ENCODE measurements around the gene SSB.
A peak's percentile ranks its signal among the peaks of the same experiment; 100 is the strongest.
"Not testable (repeated sequence)": the region's sequence is repeated elsewhere in the genome, so short reads cannot be mapped to it uniquely, and the experiment has no call there.

Gene SSB

DNA sequence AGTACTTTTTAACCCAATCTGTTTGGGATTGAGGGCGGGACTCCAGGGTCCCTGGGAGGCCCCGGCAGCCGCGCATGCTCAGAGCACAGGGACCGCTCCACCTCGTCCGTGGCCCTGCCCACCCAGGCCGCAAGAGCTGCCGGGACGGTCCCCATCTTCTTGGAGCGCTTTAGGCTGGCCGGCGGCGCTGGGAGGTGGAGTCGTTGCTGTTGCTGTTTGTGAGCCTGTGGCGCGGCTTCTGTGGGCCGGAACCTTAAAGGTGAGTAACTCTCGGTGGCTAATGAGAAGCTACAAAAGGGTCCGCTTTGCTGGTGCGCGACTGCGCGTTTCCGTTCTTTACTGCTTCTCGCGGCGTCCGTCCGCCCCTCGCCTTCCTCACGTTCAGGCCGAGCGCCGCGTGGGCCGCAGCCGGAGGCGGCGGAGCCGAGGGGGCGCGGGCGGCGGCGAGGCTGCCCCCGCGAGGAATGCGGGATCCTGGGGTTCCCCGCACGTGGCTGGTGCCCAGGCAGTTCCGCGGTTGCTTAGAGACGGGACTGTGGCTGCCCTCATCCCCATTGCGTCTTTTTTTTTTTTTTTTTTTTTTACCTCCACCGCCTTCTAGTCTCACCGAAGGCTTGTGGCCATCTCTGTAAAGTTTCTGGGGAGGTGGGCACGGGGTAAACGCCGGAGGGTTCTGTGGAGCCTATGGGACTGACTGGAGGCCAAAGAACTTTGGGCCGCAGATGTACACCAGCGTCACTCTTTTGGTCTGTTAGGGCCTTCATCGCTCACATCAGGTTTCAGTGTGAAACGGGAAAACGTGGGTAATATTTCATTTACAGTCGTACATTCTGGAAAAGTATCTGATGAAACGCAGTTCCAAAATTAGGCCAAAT lies at the start of gene SSB:
SSB (plus strand) TSS at position 154 of the 875 bp plus-strand sequence. CDS start 2,090 bp downstream, outside the sequence.
- DNase-seq: peak; percentile 98

DNA sequence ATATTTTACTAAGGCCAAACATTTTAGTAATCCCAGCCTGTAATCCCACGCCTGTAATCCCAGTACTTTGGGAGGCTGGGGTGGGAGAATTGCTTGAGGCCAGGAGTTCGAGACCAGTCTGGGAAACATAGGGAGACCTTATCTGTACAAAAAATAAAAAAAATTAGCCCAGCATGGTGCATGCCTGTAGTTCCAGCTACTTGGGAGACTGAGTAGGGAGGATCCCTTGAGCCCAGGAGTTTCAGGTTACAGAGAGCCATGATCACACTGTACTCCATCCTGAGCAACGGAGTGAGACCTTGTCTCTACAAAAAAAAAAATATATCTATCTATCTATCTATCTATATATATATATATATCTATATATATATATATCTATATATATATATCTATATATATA lies 45.9 kb upstream of the SSB start:
- DNase-seq: no peak

DNA sequence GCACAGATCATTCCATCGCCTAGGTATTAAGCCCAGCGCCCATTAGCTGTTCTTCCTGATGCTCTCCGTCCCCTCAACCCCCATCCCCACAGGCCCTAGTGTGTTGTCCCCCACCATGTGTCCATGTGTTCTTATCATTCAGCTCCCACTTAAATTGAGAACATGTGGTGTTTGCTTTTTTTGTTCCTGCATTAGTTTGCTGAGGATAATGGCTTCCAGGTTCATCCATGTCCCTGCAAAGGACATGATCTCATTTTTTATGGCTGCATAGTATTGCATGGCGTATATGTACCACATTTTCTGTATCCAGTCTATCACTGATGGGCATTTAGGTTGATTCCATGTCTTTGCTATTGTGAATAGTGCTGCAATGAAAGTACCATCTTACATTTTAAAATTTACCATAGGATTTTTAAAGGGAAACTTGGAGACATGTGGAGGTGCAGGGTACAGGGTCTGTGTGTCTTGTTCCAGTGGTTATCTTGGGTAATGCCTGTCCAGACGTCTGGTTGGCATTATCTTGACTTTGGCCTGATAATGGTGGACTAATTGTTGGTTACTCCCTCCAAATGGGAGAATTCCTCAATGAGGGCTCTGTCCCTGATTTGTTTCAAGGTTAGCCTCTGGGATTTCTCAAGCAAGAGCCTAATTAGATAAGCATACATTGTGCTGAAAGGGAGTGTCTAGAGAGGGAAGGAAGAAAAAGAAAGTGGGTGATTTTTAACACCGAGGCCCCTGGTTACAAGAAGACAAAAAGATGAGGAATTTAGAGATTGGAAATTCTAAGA lies 43.4 kb upstream of the SSB start:
- no peak for DNase-seq

DNA sequence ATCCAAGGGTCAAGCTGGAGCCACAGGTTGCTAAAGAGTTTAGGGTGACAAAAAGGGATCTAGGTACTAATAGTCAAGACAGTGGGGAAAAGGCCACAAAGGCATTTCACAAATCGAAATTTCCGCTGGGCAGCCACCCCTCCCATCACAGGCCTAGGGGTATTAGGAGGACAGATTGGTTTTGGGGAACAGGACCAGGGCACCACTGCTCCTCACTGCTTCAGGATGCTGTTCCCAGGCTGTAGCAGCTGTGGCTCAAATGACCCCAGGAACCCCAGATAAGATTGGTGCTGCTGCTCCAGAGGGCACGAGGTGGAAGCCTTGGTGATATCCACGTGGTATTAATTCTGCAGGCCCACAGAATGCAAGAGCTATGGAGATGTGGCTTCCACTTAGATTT lies 42.3 kb upstream of the SSB start:
- DNase-seq: no peak

DNA sequence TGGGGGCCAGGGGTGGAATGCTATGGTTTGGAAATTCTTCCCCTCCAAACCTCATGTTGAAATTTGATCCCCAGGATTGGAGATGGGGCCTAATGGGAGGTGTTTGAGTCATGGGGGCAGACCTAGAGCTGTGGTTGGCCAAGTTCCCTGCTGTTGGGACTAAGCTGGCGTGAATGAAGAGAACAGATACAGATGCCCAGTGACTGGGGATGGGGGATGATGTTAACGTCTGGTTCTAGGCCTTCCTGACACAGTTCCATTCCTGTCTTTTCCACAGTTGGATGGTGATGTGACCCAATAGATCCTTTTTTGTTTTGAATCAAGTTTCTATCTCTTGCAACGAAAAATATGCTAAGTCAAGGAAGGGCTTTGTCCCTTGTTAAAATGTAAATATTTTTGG lies 41.3 kb upstream of the SSB start:
- DNase-seq: no peak

DNA sequence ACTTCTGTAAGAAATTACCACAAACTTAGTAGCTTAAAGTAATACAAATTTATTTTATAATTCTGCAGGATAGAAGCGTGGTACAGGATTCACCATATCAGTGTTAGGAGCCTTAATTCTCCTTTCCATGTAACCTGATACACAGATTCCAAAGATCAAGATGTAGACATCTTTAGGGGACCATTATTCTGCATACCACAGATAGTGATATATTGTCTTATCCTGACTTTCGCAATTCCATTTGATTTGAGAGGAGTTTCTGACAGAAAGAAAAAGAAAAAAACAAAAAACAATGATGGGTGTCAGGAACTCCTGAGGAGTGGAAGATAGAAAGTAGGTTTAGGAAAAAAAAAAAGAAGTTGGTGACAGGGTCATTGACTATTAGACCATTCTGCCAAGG lies 40.9 kb upstream of the SSB start:
- DNase-seq: no peak

DNA sequence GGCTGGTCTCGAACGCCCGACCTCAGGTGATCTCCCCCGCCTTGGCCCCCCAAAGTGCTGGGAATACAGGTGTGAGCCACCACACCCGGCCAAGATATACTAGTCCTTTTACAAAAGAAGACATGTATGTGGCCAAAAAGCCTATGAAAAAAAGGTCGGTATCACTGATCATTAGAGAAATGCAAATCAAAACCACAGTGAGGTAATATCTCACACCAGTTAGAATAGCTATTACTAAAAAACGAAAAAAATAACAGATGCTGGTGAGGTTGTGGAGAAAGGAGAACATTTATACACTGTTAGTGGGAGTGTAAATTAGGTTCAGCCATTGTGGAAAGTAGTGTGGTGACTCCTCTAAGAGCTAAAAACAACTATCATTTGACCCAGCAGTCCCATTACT lies 38.7 kb upstream of the SSB start:
- no peak for DNase-seq

DNA sequence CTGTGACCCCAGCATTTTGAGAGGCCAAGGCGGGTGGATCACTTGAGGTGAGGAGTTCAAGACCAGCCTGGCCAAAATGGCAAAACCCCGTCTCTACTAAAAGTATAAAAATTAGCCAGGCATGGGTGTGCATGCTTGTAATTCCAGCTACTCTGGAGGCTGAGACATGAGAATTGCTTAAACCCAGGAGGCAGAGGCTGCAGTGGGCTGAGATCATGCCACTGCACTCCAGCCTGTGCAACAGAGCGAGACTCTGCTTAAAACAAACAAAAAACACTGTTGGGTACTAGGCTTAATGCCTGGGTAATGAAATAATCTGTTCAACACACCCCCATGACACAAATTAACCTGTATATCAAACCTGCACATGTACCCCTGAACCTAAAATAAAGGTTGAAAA lies 37.9 kb upstream of the SSB start:
- not testable (repeated sequence) for DNase-seq

DNA sequence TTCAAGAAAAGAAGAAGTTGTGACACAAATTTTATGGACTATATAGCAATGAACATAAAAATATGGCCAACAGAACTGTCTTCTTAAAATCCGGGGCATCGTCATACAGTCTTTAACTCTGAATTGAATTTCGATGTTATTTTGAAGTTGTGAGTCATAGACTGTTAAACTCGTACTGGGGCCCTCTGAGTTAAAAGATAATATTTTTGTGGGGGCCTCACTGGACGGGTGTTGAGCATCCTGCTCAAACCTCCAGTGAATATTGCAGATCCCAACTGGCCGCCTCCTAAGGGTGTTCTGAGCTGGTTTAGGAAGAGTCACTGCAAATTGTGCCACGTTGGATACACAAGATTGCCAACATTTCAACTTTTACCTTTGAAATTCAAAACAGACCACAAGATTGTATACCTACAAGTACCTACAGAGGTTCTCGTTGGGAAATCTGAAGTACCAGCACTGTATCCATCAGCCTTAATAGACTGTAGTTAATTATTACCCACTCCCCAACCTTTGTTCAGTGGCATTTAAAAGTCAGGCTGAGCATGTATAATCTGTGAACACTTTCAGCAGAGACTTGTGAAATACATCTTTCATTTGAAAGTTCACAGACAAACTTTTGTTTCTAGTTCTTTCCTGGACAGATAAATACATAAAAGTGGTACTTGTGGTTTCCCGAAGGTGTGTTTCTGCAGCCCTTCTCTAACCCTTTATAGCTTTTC lies 37.3 kb upstream of the SSB start:
- no peak for DNase-seq

DNA sequence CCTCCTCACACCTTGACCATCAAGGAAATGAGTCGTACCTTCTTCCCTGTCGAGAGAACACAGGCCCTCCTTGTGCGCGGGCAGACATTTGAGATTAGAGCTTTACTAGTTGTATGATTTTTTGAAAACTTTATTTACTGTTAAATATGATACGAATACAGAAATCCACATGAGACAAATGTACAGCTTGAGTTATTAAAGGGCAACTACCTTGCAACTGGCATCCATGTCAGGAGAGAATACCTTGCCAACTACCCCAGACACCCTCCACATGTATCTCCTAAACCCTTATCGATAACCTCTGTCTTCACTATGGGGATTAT lies 36.7 kb upstream of the SSB start:
- DNase-seq: no peak

DNA sequence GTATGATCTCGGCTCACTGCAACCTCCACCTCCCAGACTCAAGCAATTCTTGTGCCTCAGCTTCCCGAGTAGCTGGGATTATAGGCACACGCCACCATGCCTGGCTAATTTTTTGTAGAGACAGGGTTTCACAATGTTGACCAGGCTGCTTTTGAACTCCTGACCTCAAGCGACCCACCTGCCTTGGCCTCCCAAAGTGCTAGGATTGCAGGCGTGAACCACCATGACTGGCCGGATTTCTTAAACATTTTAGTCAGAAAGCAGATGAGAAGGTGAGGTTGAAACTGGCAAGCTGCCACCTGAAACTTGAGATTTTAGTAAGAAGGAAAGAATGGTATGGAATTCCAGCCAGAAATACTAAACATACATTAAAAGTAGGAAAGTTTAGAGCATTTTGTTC lies 33.1 kb upstream of the SSB start:
- no peak for DNase-seq

DNA sequence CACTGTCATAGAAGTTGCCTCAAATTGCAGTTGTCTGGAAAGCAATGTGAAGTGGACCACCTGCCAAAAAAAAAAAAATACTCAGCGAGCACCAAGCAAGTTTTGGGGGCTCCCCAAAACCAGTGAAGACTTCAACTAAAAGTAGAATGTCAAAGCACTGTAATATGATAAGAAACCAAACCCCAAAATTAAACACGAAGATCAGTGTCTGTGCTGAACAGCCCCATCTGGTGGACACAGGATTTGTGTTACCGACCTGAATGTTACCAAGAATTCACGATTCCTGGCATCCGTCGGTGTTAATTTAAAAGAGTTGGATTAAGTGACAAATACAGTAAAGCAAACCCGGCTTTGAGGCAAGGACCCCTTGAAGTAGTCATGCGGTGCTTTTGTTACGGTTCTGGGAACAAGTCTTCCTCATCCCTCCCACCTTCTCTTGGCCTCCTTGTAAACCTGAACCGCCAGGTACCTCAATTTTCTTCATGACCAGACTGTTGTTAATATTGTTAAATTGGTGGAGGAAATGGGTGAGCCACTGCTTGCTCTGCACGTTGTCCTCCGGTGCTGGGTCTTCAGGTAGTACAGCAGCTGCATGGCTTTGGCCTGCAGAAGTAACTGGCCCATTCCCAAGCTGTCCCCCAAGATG lies 31.3 kb upstream of the SSB start:
- no peak for DNase-seq

DNA sequence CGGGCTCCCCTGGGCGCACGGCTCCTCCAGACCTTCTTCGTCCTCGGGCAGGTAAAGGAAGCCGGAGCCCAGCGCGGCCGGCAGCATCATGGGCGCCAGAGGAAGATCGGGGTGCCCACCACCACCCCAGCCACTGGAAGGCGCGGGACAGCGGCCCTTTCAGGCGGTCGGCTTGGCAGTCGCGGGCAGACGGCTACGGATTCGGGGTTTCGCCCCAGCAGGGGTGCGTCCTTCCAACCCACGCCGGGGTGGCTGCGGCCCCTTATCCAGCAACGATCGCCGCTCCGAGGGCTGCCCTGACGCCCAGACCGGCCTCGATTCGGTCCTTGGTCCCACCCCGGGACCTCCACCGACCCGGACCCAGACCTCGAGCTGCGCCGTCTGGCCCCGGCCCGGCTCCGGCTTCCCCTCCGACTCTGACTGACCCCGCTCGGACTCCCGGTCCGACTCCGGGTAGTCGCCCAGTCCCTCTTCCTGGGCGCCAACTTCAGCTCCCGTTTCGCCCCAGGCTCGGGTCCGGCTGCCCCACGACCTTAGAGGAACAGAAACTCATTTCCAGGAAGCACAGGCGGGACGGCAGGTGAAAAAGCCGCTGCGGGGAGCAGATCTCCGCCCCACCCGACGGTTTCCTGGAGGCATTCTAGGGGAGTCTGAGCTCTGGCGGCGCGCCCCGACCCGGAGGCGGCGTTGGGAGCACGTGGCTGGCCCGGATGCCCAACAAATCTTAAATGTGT lies 30.2 kb upstream of the SSB start:
- DNase-seq: no peak

DNA sequence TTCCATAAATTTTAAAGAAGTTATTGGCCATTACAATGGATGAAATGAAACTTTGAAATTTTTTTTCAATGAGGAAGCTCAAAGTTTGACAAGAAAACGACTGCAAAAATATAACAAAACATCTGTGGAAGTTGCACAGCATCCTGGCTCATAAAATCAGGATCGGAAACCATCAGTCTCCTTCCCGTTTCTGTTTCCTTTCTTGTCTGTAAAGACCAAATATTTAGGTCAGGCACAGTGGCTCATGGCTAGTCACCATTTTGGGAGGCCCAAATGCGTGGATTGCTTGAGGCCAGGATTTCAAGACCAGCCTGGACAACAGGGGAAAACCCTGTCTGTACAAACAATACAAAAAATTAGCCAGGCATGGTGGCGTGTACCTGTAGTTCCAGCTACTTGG lies 27.6 kb upstream of the SSB start:
- no peak for DNase-seq

DNA sequence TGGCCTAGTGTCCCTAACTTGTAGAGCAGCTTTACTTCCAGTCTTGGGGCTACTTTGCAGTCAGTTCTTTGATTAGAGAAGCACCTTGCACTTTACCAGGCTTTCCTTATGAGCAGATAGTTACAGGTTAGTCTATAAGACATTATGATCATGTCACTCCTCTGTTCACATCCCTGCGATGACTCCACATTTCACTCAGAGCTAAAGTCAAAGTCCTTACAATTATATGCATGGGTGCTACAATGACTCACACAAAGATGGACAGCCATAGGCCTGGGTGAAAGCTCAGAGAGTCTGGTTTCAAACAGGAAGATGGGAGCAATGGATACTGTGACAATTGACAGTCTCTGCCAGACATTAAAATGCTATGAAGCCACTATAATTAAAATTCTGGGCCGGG lies 27.1 kb upstream of the SSB start:
- DNase-seq: no peak

DNA sequence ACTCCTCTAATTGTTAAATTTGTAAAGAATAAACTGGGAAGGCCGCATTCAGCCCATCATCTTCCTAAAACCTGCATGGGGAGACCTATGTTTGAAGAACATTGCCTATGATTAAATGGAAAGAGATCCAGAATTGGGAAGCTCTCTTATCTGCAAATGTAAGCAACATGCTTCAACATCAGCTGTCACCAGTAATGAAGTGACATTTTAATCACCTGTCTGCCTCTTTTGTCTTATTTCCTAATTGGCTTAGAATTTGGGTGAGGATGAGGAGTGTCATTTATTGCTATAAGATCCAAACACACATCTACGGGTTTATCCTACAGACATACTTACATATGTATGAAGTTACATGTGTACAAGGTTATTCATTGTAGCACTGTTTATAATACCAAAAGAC lies 26.0 kb upstream of the SSB start:
- DNase-seq: no peak

DNA sequence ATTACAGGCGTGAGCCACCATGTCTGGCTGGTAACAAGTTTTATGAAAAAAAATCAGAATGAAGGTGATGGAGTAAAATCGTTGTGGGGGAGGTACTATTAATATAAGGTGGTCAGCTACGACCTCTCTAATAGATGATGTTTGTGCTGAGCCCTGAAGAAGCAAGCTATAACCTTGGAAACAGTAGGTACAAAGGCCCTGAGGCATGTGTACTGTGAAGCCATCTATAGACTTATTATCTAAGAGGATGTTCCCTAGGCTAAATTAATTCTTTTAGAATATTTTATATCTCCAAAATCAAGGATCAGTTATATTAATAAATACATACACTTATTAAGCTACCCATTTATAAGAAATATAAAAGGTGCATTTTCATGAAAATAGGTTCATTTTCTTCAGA lies 23.3 kb upstream of the SSB start:
- DNase-seq: no peak

DNA sequence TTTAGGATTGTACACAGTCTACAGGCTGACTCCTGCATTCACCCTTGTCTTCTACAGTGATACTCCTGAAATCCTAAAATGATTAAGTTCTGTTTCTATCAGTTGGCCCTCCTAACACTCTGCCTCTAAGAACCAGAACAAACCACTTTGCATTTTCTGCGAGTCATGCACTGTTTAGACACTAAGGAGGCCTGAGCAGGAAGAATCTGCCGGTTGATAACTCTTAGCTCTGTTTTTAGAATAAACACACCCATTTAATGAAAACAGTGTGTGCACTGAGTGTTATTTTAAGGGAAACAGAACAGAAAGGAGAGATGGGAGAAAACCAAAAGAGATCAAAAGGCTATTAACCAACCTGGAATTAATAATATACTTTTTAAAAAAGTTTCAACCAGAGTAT lies 22.9 kb upstream of the SSB start:
- no peak for DNase-seq

DNA sequence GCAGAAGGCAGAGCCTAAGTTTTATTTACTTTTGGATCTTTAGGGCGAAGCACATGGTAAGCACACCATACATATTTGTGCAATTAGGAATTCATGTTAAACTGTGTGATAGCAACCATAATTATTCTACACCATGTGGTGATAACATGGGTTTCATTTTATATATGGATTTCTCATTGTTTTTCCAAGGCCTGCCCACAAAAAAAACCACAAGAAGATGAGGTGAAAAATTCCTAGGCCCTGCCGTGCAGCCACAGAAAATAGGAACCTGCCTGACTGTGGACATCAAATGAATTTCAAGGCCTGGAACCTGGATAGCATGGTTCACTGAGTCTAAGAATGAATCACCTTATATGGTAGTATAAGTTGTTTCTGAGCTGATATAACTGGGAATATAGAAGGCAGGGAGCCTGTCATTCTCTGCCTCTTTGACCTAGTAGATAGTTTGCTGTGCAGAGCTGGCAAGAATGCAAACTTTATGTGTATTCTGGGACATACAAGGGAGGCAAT lies 22.4 kb upstream of the SSB start:
- DNase-seq: no peak

DNA sequence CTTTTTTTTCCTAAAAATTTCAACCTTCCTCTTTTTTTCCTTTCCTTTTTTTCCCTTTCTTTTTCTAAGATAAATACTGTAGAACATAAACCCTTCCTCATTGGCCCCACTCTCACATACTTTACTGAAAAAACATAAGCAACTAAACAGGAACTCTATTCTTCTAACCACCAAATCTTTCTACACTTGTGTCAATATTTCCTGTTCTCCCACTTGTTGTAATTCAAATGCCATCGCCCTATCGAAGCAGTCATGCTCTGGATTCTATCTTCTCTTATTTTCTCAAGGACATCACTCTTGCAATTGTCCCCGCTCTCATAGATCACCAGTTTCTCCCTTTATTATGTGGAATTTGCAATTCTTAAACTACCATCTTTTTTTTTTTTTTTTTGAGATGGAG lies 20.2 kb upstream of the SSB start:
- DNase-seq: no peak

DNA sequence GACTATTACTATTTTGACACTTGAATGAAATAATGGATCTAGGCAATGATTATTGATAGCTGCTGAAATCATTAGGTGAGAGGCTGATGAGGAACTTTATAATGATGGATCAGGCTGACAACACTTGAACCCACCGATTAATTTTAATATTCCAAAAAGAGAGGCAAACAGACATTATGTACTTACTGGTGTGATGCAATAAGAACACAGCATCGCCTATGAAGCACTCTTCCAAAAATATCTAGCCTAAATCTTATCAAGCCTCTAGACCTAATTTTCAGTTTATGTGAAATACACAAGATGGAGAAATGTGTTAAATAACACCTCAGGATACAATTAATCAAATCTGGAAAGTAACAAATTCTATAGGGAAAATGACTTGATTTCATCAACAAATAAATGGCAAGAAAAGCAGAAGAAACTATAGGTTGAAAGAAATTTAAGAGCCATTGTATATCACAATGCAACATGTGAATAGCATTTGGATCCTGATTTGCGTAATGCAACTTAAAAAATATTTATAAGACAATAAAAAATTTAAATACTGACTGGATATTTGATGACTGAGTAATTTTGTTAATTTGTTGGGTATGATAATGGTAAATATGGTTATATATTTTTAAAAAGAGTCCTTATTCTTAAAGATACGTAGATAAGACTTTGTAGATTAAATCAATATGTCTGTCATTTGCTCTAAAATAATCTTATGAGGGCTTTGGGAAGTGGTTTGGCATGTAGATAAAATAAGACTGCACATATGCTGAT lies 17.2 kb upstream of the SSB start:
- no peak for DNase-seq

DNA sequence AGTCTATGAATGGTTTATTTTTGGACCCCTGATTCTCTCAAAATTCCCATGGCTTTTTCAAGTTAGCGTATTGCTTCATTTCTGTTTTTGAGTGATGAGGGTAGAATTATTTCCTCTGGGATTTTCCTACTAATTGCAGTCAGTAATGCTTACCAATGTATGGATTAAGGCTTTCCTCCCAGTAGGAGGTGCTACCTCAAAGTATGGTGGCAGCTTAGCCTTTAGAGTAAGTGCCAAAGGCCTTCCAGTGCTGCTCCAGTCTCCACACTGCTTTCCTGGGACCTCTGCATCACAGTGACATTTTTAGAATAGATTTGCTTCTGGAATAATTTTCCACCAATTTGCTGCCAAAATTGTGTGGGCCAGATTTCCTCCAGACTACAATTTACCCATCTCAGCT lies 16.2 kb upstream of the SSB start:
- DNase-seq: no peak

All from NCI-H510A (cell line).